Right ventricle myocardium superior (tissue), 1 donor: ENCODE measurements around the gene GRHL3. TPM values are rescaled to one million over a fixed set of nuclear protein-coding genes. Genes with fewer than 3 reads are reported as not detected.

ENCODE experiments used
- ATAC-seq: fragments of 200-7000 bp; cut with Tn5 transposase; one replicate; pipeline ENCODE4 v1.9.1; 2020; ENCODE audit warnings: mild to moderate bottlenecking; ENCODE audit not compliant: poor library complexity
- DNase-seq: peaks from one replicate; pipeline ENCODE4 v3.0.0-alpha.2; 2020
- intact Hi-C: fragments of 100-400 bp; cut with DNase I; formaldehyde crosslinking; loops from one replicate; pipeline ENCODE4 v1.11.2; 2022
- total RNA-seq: library from RNA; stranded (reverse); fragmentation: NEBNext Ultra II Directional; extraction: Animal tissue kit (Norgen Biotek cat#: 25700); gene quantifications from one replicate; pipeline ENCODE4 v1.2.1, GENCODE V29; 2021
- donor health status: DM: no; HTN: yes; CAD: no; lungs with severe emphysema.

GRHL3 gene
- total RNA-seq, 1 donor from 2014 or later: not detected

- DNase-seq: no peak
- intact Hi-C loops: no loop called here
- ATAC-seq: peak; percentile 65
Observed at GRCh38 chr1:24384251-24385090, 65.3 kb downstream of the GRHL3 start.

- no peak for ATAC-seq
- intact Hi-C loops: no loop called here
Observed at GRCh38 chr1:24385160-24385940, 66.2 kb downstream of the GRHL3 start.

GRCh38 chr1:24386241-24386640, 67.1 kb downstream of the GRHL3 start:
- intact Hi-C loops: no loop called here
- no peak for ATAC-seq
- DNase-seq: no peak

More at GRCh38 chr1:24385160-24385940, 66.2 kb downstream of the GRHL3 start:
- DNase-seq: no peak

GRCh38 chr1:24386931-24387330, 67.8 kb downstream of the GRHL3 start:
- DNase-seq (no peak), ATAC-seq (no peak)
- intact Hi-C loops: no loop called here

- DNase-seq (no peak), ATAC-seq (no peak)
- intact Hi-C loops: no loop called here
Observed at GRCh38 chr1:24387636-24388175, 68.5 kb downstream of the GRHL3 start.

- intact Hi-C loops: no loop called here
- ATAC-seq (no peak), DNase-seq (no peak)
Observed at GRCh38 chr1:24388331-24388885, 69.3 kb downstream of the GRHL3 start.

GRCh38 chr1:24389231-24389678, 70.1 kb downstream of the GRHL3 start:
- intact Hi-C loops: no loop called here
- ATAC-seq: no peak
- DNase-seq: no peak

GRCh38 chr1:24390924-24391782, 72.0 kb downstream of the GRHL3 start:
- peak; percentile 86 for DNase-seq
- peak; percentile 97 for ATAC-seq
- intact Hi-C loops: no loop called here

GRCh38 chr1:24391882-24392603, 72.9 kb downstream of the GRHL3 start:
- DNase-seq (peak; percentile 62), ATAC-seq (peak; percentile 90)
- intact Hi-C loops: loop anchor here (1.0 kb wide), 1 partner anchor 191 kb away; no protein-coding TSS in a partner anchor

- DNase-seq (no peak), ATAC-seq (no peak)
- intact Hi-C loops: loop anchor here (1.0 kb wide), 1 partner anchor 191 kb away; no protein-coding TSS in a partner anchor
Observed at GRCh38 chr1:24392604-24392946, 73.4 kb downstream of the GRHL3 start.

- ATAC-seq: no peak
- DNase-seq: no peak
- intact Hi-C loops: loop anchor here (1.0 kb wide), 1 partner anchor 192 kb away; no protein-coding TSS in a partner anchor
Observed at GRCh38 chr1:24392982-24393650, 74.0 kb downstream of the GRHL3 start.

- DNase-seq (no peak), ATAC-seq (no peak)
- intact Hi-C loops: no loop called here
Observed at GRCh38 chr1:24393892-24394291, 74.7 kb downstream of the GRHL3 start.

GRCh38 chr1:24400065-24400464, 80.9 kb downstream of the GRHL3 start:
- intact Hi-C loops: no loop called here
- ATAC-seq (no peak), DNase-seq (no peak)

- intact Hi-C loops: no loop called here
- no peak for ATAC-seq
- DNase-seq: no peak
Observed at GRCh38 chr1:24403806-24404205, 84.6 kb downstream of the GRHL3 start.
